Gastrocnemius medialis (tissue), 4 donors: ENCODE data around the gene CCDC187. TPM values are rescaled to one million over a fixed set of nuclear protein-coding genes. Genes with fewer than 3 reads are reported as not detected.

Source experiments
- ATAC-seq, 2 donors: fragments of 150-250 bp; one replicate each; pipeline ENCODE4 v1.9.1; 2016
- DNase-seq, 2 donors: peaks; one replicate each; pipeline ENCODE4 v3.0.0-alpha.2; 2019
- H3K27ac ChIP-seq, 4 donors: fragments of 200-600 bp; sonication (generic); 1 replicate in 1 of 4; 2 replicates in 3 of 4; pipeline ENCODE4 v1.5.1; 2016 to 2018; ENCODE audit warnings: mild to moderate bottlenecking in 2 of 4, moderate library complexity in 1 of 4
- H3K27me3 ChIP-seq, 3 donors: fragments of 200-600 bp; sonication (generic) in 2 of 3; 1 replicate in 1 of 3; 2 replicates in 2 of 3; pipeline versions ENCODE4 v1.5.1 to v1.6.0; 2016 to 2019; ENCODE audit warnings: mild to moderate bottlenecking in 1 of 3, moderate library complexity in 1 of 3
- H3K36me3 ChIP-seq, 2 donors: fragments of 200-600 bp; sonication (generic) in 1 of 2; one replicate each; pipeline ENCODE4 v1.5.1; 2017 to 2018
- H3K4me1 ChIP-seq, 2 donors: fragments of 200-600 bp; sonication (generic) in 1 of 2; one replicate each; pipeline ENCODE4 v1.5.1; 2016 to 2017; ENCODE audit warnings: mild to moderate bottlenecking in 2 of 2
- H3K4me3 ChIP-seq, 4 donors: fragments of 200-600 bp; sonication (generic) in 3 of 4; 1 replicate in 1 of 4; 2 replicates in 3 of 4; pipeline ENCODE4 v1.5.1; 2016 to 2019; ENCODE audit warnings: mild to moderate bottlenecking in 2 of 4
- H3K9me3 ChIP-seq, 3 donors: fragments of 200-600 bp; sonication (generic) in 2 of 3; 1 replicate in 1 of 3; 2 replicates in 2 of 3; pipeline ENCODE4 v1.5.1; 2016 to 2019
- CTCF ChIP-seq, 5 experiments: fragments of 450-650 bp in 3 of 5; fragments of 200-600 bp in 2 of 5; sonication (generic) in 2 of 5; IDR thresholded peaks in 4 of 5; conservative IDR thresholded peaks in 1 of 5; 1 replicate in 4 of 5; 2 replicates in 1 of 5; pipeline ENCODE4 v1.5.1; 2016 to 2019; ENCODE audit warnings: antibody characterized with exemption in 5 of 5, mild to moderate bottlenecking in 3 of 5, moderate library complexity in 3 of 5
- POLR2A ChIP-seq, 2 donors: fragments of 450-650 bp; IDR thresholded peaks; one replicate each; pipeline ENCODE4 v1.6.1; 2017; ENCODE audit warnings: antibody characterized with exemption in 2 of 2, mild to moderate bottlenecking in 2 of 2, moderate library complexity in 2 of 2
- in situ Hi-C, 4 donors: fragments of 200-750 bp; cut with MboI; loops; one replicate each; pipeline versions ENCODE4 v1.15.0 to v1.8.0; 2017; ENCODE audit warnings: low sequenced_read_pairs in 4 of 4
- intact Hi-C: fragments of 100-400 bp; cut with DNase I; formaldehyde crosslinking; loops from one replicate; pipeline ENCODE4 v1.15.1; 2023; ENCODE audit warnings: low total_unique reads
- total RNA-seq, 4 donors: library from RNA; depleted of rRNA; stranded (reverse); fragments of >200 nt; gene quantifications; one replicate each; pipeline versions ENCODE4 v1.1.0 to v1.2.3, GENCODE V29; 2016

Gene CCDC187
- total RNA-seq, 4 donors from 2014 or later = not detected

GRCh38 chr9:136223871-136224640 lies 79.8 kb downstream of the CCDC187 start:
- no peak overlapping the region for H3K4me3 ChIP-seq
- H3K36me3 ChIP-seq = peaks cover 0 to 28% of the 10 kb centered on the region in 2 donors
- in situ Hi-C loops = no loop called here
- H3K27ac ChIP-seq = no peak overlapping the region
- H3K27me3 ChIP-seq = no peaks in the 10 kb centered on the region
- no peaks in the 10 kb centered on the region for H3K9me3 ChIP-seq
- no peak for ATAC-seq
- H3K4me1 ChIP-seq = no peaks in the 10 kb centered on the region
- DNase-seq = no peak
- intact Hi-C loops = no loop called here
- no peak for TF ChIP-seq POLR2A (IDR thresholded peaks at IDR 0.05)
- no peak for TF ChIP-seq CTCF (IDR thresholded peaks at IDR 0.05 in 4 of 5, conservative IDR thresholded peaks at IDR 0.05 in 1 of 5)

GRCh38 chr9:136222906-136223285 lies 81.0 kb downstream of the CCDC187 start:
- intact Hi-C loops = no loop called here
- ATAC-seq = no peak
- no peak overlapping the region for H3K4me3 ChIP-seq
- H3K4me1 ChIP-seq = no peaks in the 10 kb centered on the region
- no peak overlapping the region for H3K27ac ChIP-seq
- peaks cover 0 to 39% of the 10 kb centered on the region in 2 donors for H3K36me3 ChIP-seq
- H3K27me3 ChIP-seq = no peaks in the 10 kb centered on the region
- TF ChIP-seq CTCF (IDR thresholded peaks at IDR 0.05 in 4 of 5, conservative IDR thresholded peaks at IDR 0.05 in 1 of 5) = no peak
- TF ChIP-seq POLR2A (IDR thresholded peaks at IDR 0.05) = no peak
- no peak for DNase-seq
- in situ Hi-C loops = no loop called here
- H3K9me3 ChIP-seq = no peaks in the 10 kb centered on the region

GRCh38 chr9:136222166-136222905 lies 81.6 kb downstream of the CCDC187 start:
- ATAC-seq (no peak), DNase-seq (no peak)
- no peak overlapping the region for H3K27ac ChIP-seq
- no peaks in the 10 kb centered on the region for H3K27me3 ChIP-seq
- H3K4me1 ChIP-seq = no peaks in the 10 kb centered on the region
- no peaks in the 10 kb centered on the region for H3K9me3 ChIP-seq
- intact Hi-C loops (no loop called here), in situ Hi-C loops (no loop called here)
- H3K4me3 ChIP-seq = no peak overlapping the region
- TF ChIP-seq CTCF (IDR thresholded peaks at IDR 0.05 in 4 of 5, conservative IDR thresholded peaks at IDR 0.05 in 1 of 5) = no peak
- H3K36me3 ChIP-seq = peaks cover 0 to 39% of the 10 kb centered on the region in 2 donors

GRCh38 chr9:136220017-136220729 lies 83.7 kb downstream of the CCDC187 start:
- H3K4me3 ChIP-seq = no peak overlapping the region
- H3K27ac ChIP-seq = no peak overlapping the region
- no peak for TF ChIP-seq CTCF (IDR thresholded peaks at IDR 0.05 in 4 of 5, conservative IDR thresholded peaks at IDR 0.05 in 1 of 5)
- no peak for TF ChIP-seq POLR2A (IDR thresholded peaks at IDR 0.05)
- in situ Hi-C loops = no loop called here
- H3K36me3 ChIP-seq = peaks cover 0 to 52% of the 10 kb centered on the region in 2 donors
- intact Hi-C loops = no loop called here
- no peak for DNase-seq
- no peaks in the 10 kb centered on the region for H3K4me1 ChIP-seq
- H3K9me3 ChIP-seq = no peaks in the 10 kb centered on the region
- no peaks in the 10 kb centered on the region for H3K27me3 ChIP-seq
- ATAC-seq = no peak
